ENCODE measurements around the gene MLEC. TPM values are rescaled to one million over a fixed set of nuclear protein-coding genes. Genes with fewer than 3 reads are reported as not detected.

MLEC gene
- total and polyA plus RNA-seq, 2 of the 13 experiments (the other 11 are each of a cell fraction or from before 2014, with no cell fraction given): 49.8 to 156 TPM

GRCh38 chr12:120725659-120726509 lies 38.9 kb downstream of the MLEC start, which contains the start of gene ACADS (continued):
- TF ChIP-seq ZNF484 (CRISPR knock-in tag; IDR thresholded peaks at IDR 0.05; ENCODE audit: borderline replicate concordance, low read depth) (no peak), KLF16 (CRISPR knock-in tag; IDR thresholded peaks at IDR 0.05) (peak in 1 of 2 experiments; percentile 76; a peak in 2 of 4 replicates), RXRB (CRISPR knock-in tag; IDR thresholded peaks at IDR 0.05; ENCODE audit: borderline replicate concordance) (peak; percentile 80), PAXIP1 (CRISPR knock-in tag; conservative IDR thresholded peaks at IDR 0.05) (peak; percentile 19; the same call in 1 of the 2 replicates), CTCF (CRISPR knock-in tag; IDR thresholded peaks at IDR 0.05) (no peak), MEIS2 (CRISPR knock-in tag; IDR thresholded peaks at IDR 0.05) (0 out of 2 replicates have a peak, but pooled peaks have one; percentile 29), JDP2 (CRISPR knock-in tag; IDR thresholded peaks at IDR 0.05; ENCODE audit: borderline replicate concordance) (no peak), IRF1 (CRISPR knock-in tag; IDR thresholded peaks at IDR 0.05; ENCODE audit: low read depth) (no peak), ZBTB42 (CRISPR knock-in tag; IDR thresholded peaks at IDR 0.05) (no peak), MLXIP (CRISPR knock-in tag; IDR thresholded peaks at IDR 0.05; ENCODE audit: borderline replicate concordance) (no peak), ELF4 (CRISPR knock-in tag; IDR thresholded peaks at IDR 0.05; ENCODE audit: borderline replicate concordance) (0 out of 2 replicates have a peak, but pooled peaks have one; percentile 71), BRF2 (CRISPR knock-in tag; IDR thresholded peaks at IDR 0.05) (0 out of 2 replicates have a peak, but pooled peaks have one; percentile 2), NFIC (IDR thresholded peaks at IDR 0.05; ENCODE audit: low read length) (no peak), WIZ (CRISPR knock-in tag; IDR thresholded peaks at IDR 0.05) (no peak), AGO1 (IDR thresholded peaks at IDR 0.05; ENCODE audit: low read depth, low read length, poor library complexity, severe bottlenecking) (no peak), ZNF644 (CRISPR knock-in tag; IDR thresholded peaks at IDR 0.05; ENCODE audit: low read depth) (no peak)
